SK-N-MC (cell line): Measurements from ENCODE around the gene TGFB2.

Source experiments
- EZH2 ChIP-seq: fragments of 200-600 bp; sonication (generic); IDR thresholded peaks from one replicate; pipeline ENCODE4 v1.6.1; 2017; ENCODE audit warnings: antibody characterized with exemption
- FOXP2 ChIP-seq: optimal IDR thresholded peaks from 2 replicates; pipeline ENCODE3; 2011; ENCODE audit warnings: mild to moderate bottlenecking, moderate library complexity; ENCODE audit not compliant: insufficient read depth; ENCODE audit errors: extremely low read length, control extremely low read depth
- POLR2AphosphoS5 ChIP-seq: IDR thresholded peaks from 2 replicates; pipeline ENCODE4 v1.6.1; 2012; ENCODE audit warnings: mild to moderate bottlenecking, low read depth, low read length, borderline replicate concordance

GRCh38 chr1:218350801-218351266, 5.7 kb downstream of the TGFB2 start:
- no peak for TF ChIP-seq POLR2AphosphoS5
- TF ChIP-seq EZH2 = no peak
- TF ChIP-seq FOXP2 = no peak
